ENCODE data around the gene ITM2C.

DNA sequence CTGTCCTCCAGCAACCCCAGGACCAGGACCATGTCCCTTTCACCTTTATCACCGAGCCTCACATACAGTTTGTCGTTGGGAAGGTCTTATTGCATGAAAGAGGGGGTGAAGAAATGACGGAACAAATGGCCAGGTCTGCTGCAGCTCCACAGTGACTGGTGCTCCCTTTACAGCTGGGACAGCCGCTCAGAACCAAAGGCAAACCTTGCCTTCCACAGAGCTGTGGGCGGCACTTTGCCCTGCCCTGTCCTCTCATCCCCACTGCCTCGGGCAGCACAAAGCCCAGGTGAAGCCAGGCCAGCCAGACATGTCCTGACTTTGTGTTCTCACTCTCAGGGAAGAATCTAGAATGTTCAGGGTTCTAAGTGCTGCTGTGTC is 59.3 kb downstream of the ITM2C start:
- TF ChIP-seq POLR2A (IDR thresholded peaks at IDR 0.05), result no peak
- TF ChIP-seq, protein P1, sequence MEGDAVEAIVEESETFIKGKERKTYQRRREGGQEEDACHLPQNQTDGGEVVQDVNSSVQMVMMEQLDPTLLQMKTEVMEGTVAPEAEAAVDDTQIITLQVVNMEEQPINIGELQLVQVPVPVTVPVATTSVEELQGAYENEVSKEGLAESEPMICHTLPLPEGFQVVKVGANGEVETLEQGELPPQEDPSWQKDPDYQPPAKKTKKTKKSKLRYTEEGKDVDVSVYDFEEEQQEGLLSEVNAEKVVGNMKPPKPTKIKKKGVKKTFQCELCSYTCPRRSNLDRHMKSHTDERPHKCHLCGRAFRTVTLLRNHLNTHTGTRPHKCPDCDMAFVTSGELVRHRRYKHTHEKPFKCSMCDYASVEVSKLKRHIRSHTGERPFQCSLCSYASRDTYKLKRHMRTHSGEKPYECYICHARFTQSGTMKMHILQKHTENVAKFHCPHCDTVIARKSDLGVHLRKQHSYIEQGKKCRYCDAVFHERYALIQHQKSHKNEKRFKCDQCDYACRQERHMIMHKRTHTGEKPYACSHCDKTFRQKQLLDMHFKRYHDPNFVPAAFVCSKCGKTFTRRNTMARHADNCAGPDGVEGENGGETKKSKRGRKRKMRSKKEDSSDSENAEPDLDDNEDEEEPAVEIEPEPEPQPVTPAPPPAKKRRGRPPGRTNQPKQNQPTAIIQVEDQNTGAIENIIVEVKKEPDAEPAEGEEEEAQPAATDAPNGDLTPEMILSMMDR (IDR thresholded peaks at IDR 0.05 in 4 of 5, conservative IDR thresholded peaks at IDR 0.05 in 1 of 5), result no peak

Data from gastrocnemius medialis (tissue), 4 donors.